Endodermal cell (in vitro differentiated cells): ENCODE results near the gene CYP19A1. TPM values are rescaled to one million over a fixed set of nuclear protein-coding genes. Genes with fewer than 3 reads are reported as not detected.

Experiments used
- DNase-seq: peaks from one replicate; pipeline ENCODE4 v3.0.0-alpha.2; 2017
- H3K27ac ChIP-seq: 2 replicates; pipeline ENCODE4 v1.5.1; 2013; ENCODE audit warnings: mild to moderate bottlenecking, low read depth, low read length, moderate library complexity
- H3K27me3 ChIP-seq: 2 replicates; pipeline ENCODE4 v1.6.1; 2013; ENCODE audit warnings: mild to moderate bottlenecking, low read length, moderate library complexity; ENCODE audit not compliant: insufficient read depth, control insufficient read depth, poor library complexity, severe bottlenecking
- H3K36me3 ChIP-seq: 2 replicates; pipeline ENCODE4 v1.7.0; 2013; ENCODE audit warnings: mild to moderate bottlenecking, low read length, moderate library complexity; ENCODE audit not compliant: control insufficient read depth, insufficient read depth
- H3K4me1 ChIP-seq: one replicate; pipeline ENCODE4 v1.7.0; 2013; ENCODE audit warnings: low read length; ENCODE audit not compliant: control insufficient read depth, insufficient read depth
- H3K4me3 ChIP-seq: 2 replicates; pipeline ENCODE4 v1.5.1; 2013; ENCODE audit warnings: mild to moderate bottlenecking, low read length, moderate library complexity
- H3K9ac ChIP-seq: 2 replicates; pipeline ENCODE4 v1.6.1; 2013; ENCODE audit warnings: mild to moderate bottlenecking, low read length, moderate library complexity; ENCODE audit not compliant: poor library complexity, severe bottlenecking; ENCODE audit errors: extremely low read depth
- H3K9me3 ChIP-seq: 2 replicates; pipeline ENCODE4 v1.6.1; 2013; ENCODE audit warnings: mild to moderate bottlenecking, low read length, moderate library complexity; ENCODE audit not compliant: control insufficient read depth
- H3K27ac Mint-ChIP-seq: 2 replicates; pipeline ENCODE4 v1.8.0; 2020; ENCODE audit warnings: mixed read lengths
- H3K27me3 Mint-ChIP-seq: 2 replicates; pipeline ENCODE4 v1.8.0; 2021; ENCODE audit warnings: mild to moderate bottlenecking, mixed read lengths; ENCODE audit not compliant: insufficient read depth
- H3K36me3 Mint-ChIP-seq: 2 replicates; pipeline ENCODE4 v1.8.0; 2020; ENCODE audit warnings: low read depth, mixed read lengths
- H3K4me1 Mint-ChIP-seq: 2 replicates; pipeline ENCODE4 v1.8.0; 2020; ENCODE audit warnings: mixed read lengths
- H3K4me3 Mint-ChIP-seq: 2 replicates; pipeline ENCODE4 v1.8.0; 2020; ENCODE audit warnings: mild to moderate bottlenecking, moderate library complexity, mixed read lengths
- H3K9me3 Mint-ChIP-seq: 2 replicates; pipeline ENCODE4 v1.8.0; 2020; ENCODE audit warnings: mild to moderate bottlenecking, mixed read lengths
- CTCF ChIP-seq: fragments of 200-600 bp; sonication (generic); conservative IDR thresholded peaks from 2 replicates; pipeline ENCODE4 v1.5.0; 2021; ENCODE audit warnings: antibody characterized with exemption, mild to moderate bottlenecking
- WGBS, 2 experiments: methylation state at CpG; one replicate each; pipeline versions ENCODE4 v1.1.5 to v1.1.7; 2013; ENCODE audit warnings: missing lambda C conversion rate in 2 of 2, mixed read lengths in 1 of 2; ENCODE audit not compliant: insufficient coverage in 1 of 2, insufficient read length in 1 of 2; 5-methylcytosine and 5-hydroxymethylcytosine counted together
- total RNA-seq, 2 donors: library from RNA; stranded (reverse); fragmentation: NEBNext Ultra II Directional in 1 of 2; extraction: Animal tissue kit (Norgen Biotek cat#: 25700) in 1 of 2; gene quantifications; 2 replicates in 1 of 2; 3 replicates in 1 of 2; pipeline ENCODE4 v1.2.1, GENCODE V29; 2021

CYP19A1 gene
- total RNA-seq, 2 donors from 2014 or later, result not detected

GRCh38 chr15:51313644-51314280 is 24.6 kb downstream of the CYP19A1 start:
- H3K4me3 ChIP-seq, result no peak overlapping the region
- H3K4me1 ChIP-seq, result peaks cover 4% of the 10 kb centered on the region
- no peak for TF ChIP-seq CTCF
- no peak for DNase-seq
- H3K27me3 Mint-ChIP-seq, result peaks cover 17% of the 10 kb centered on the region
- no peak overlapping the region for H3K9ac ChIP-seq
- H3K27ac ChIP-seq, result no peak overlapping the region
- no peaks in the 10 kb centered on the region for H3K36me3 ChIP-seq
- no peak overlapping the region for H3K27ac Mint-ChIP-seq
- H3K36me3 Mint-ChIP-seq, result no peaks in the 10 kb centered on the region
- H3K4me1 Mint-ChIP-seq, result peaks cover 13% of the 10 kb centered on the region
- H3K27me3 ChIP-seq, result peaks cover 22% of the 10 kb centered on the region
- H3K9me3 ChIP-seq, result no peaks in the 10 kb centered on the region
- H3K9me3 Mint-ChIP-seq, result no peaks in the 10 kb centered on the region
- 89 to 95% methylated on average over 3 to 10 of the region's 10 CpGs for WGBS, 2 experiments
- H3K4me3 Mint-ChIP-seq, result no peak overlapping the region

GRCh38 chr15:51313074-51313393 is 25.4 kb downstream of the CYP19A1 start:
- no peaks in the 10 kb centered on the region for H3K36me3 Mint-ChIP-seq
- no peak overlapping the region for H3K27ac ChIP-seq
- no peak overlapping the region for H3K27ac Mint-ChIP-seq
- no peaks in the 10 kb centered on the region for H3K9me3 Mint-ChIP-seq
- no peaks in the 10 kb centered on the region for H3K36me3 ChIP-seq
- peaks cover 4% of the 10 kb centered on the region for H3K4me1 ChIP-seq
- no peak overlapping the region for H3K9ac ChIP-seq
- peaks cover 22% of the 10 kb centered on the region for H3K27me3 ChIP-seq
- no peak overlapping the region for H3K4me3 Mint-ChIP-seq
- H3K27me3 Mint-ChIP-seq, result peaks cover 24% of the 10 kb centered on the region
- no peak for TF ChIP-seq CTCF
- no peaks in the 10 kb centered on the region for H3K9me3 ChIP-seq
- H3K4me1 Mint-ChIP-seq, result peaks cover 13% of the 10 kb centered on the region
- no peak overlapping the region for H3K4me3 ChIP-seq
- DNase-seq, result no peak

- Mint-ChIP-seq H3K36me3 (no peaks in the 10 kb centered on the region), H3K4me1 (peaks cover 13% of the 10 kb centered on the region), H3K4me3 (no peak overlapping the region), H3K27ac (no peak overlapping the region), H3K9me3 (no peaks in the 10 kb centered on the region), H3K27me3 (peaks cover 30% of the 10 kb centered on the region)
- Histone ChIP-seq H3K9ac (no peak overlapping the region), H3K27me3 (peaks cover 22% of the 10 kb centered on the region), H3K4me3 (no peak overlapping the region), H3K9me3 (no peaks in the 10 kb centered on the region), H3K27ac (no peak overlapping the region), H3K36me3 (no peaks in the 10 kb centered on the region), H3K4me1 (peaks cover 4% of the 10 kb centered on the region)
- DNase-seq, result no peak
- no peak for TF ChIP-seq CTCF
- 88 to 91% methylated on average over 5 to 8 of the region's 8 CpGs for WGBS, 2 experiments
Measured at GRCh38 chr15:51312166-51313073, 26.0 kb downstream of the CYP19A1 start.
